Measurements from ENCODE around the gene IFITM1. TPM values are rescaled to one million over a fixed set of nuclear protein-coding genes. Genes with fewer than 3 reads are reported as not detected.

The IFITM1 gene
- total and polyA plus RNA-seq, 2 of the 8 experiments (the other 6 are each of a cell fraction or from before 2014, with no cell fraction given): 394 to 1,464 TPM

GRCh38 chr11:351411-351810 lies 37.6 kb downstream of the IFITM1 start:
- Histone ChIP-seq H3K4me3 (ENCODE audit: extremely low read depth in 1 of 4, insufficient read depth in 2 of 4, low read depth in 3 of 4, low read length in 4 of 4) (no peak overlapping the region), H2BK120ac (replicated peaks; ENCODE audit: low read depth, low read length) (no peak overlapping the region), H3K23ac (ENCODE audit: insufficient read length) (no peak overlapping the region), H3K79me2 (ENCODE audit: control insufficient read depth in 1 of 2, insufficient read depth in 2 of 2, low read length in 2 of 2) (peaks cover 0 to under 1% of the 10 kb centered on the region in 2 experiments; a peak in 1 of 4 replicates), H2BK15ac (ENCODE audit: low read length) (no peak overlapping the region), H3K18ac (ENCODE audit: extremely low read depth, low read length) (no peak overlapping the region), H3K14ac (ENCODE audit: insufficient read length) (no peak overlapping the region), H2AK5ac (ENCODE audit: low read depth, low read length) (no peak overlapping the region), H3K27me3 (replicated peaks in 1 of 4; ENCODE audit: control insufficient read depth in 3 of 4, extremely low read depth in 1 of 4, insufficient read depth in 3 of 4, low read length in 3 of 4) (no peaks in the 10 kb centered on the region; a peak in 1 of 7 replicates), H3K9me3 (ENCODE audit: insufficient read depth in 2 of 2, low read depth in 1 of 2, low read length in 1 of 2) (peaks cover 0 to 1% of the 10 kb centered on the region in 2 experiments; a peak in 1 of 4 replicates), H2BK12ac (ENCODE audit: low read depth, low read length) (no peak overlapping the region), H3K23me2 (ENCODE audit: low read depth, low read length) (peaks cover 14% of the 10 kb centered on the region), H2AFZ (ENCODE audit: low read length) (no peak overlapping the region), H3K4ac (replicated peaks; ENCODE audit: insufficient read length, low read depth, low read length) (no peak overlapping the region), H3K56ac (replicated peaks; ENCODE audit: insufficient read length, low read depth, low read length) (no peak overlapping the region), H4K91ac (replicated peaks; ENCODE audit: insufficient read length, low read length) (no peak overlapping the region), H4K8ac (ENCODE audit: extremely low read depth, insufficient read depth, low read length) (no peak overlapping the region), H3K36me3 (ENCODE audit: control insufficient read depth in 2 of 4, insufficient read depth in 4 of 4, low read length in 3 of 4) (peaks cover 0 to 1% (median 0%) of the 10 kb centered on the region in 4 experiments; a peak in 1 of 8 replicates), H3K79me1 (ENCODE audit: low read depth, low read length) (no peaks in the 10 kb centered on the region), H3K9ac (replicated peaks in 1 of 4; ENCODE audit: extremely low read depth in 1 of 4, low read depth in 3 of 4, low read length in 3 of 4) (no peak overlapping the region), H2BK20ac (ENCODE audit: low read length) (no peak overlapping the region), H2BK5ac (ENCODE audit: low read depth, low read length) (no peak overlapping the region), H3K4me2 (ENCODE audit: insufficient read depth in 1 of 2, low read depth in 2 of 2, low read length in 2 of 2) (no peak overlapping the region), H3K27ac (ENCODE audit: low read depth, low read length) (no peak overlapping the region), H3K4me1 (replicated peaks in 1 of 4; ENCODE audit: control insufficient read depth in 3 of 4, insufficient read depth in 4 of 4, low read length in 3 of 4) (peaks cover 4 to 11% (median 7%) of the 10 kb centered on the region in 4 experiments), H4K5ac (ENCODE audit: insufficient read length, low read depth, low read length) (no peak overlapping the region), H4K20me1 (replicated peaks in 1 of 2; ENCODE audit: control insufficient read depth in 1 of 2, insufficient read depth in 2 of 2, low read length in 2 of 2) (peaks cover 0 to 2% of the 10 kb centered on the region in 2 experiments)
- DNase-seq (ENCODE audit: low read depth in 1 of 2, low spot score in 2 of 2): no peak
- FAIRE-seq: no peak
- WGBS, 2 experiments (ENCODE audit: extremely low coverage in 1 of 2, insufficient coverage in 1 of 2, insufficient read length in 1 of 2, insufficient replicate concordance in 2 of 2, low coverage in 1 of 2, low lambda C conversion rate in 2 of 2, missing lambda C conversion rate in 1 of 2): 94% methylated on average over 14 of the region's 14 CpGs; no CpG with 5 or more reads in 1 of the 2 experiments
- POLR2A ChIA-PET (ENCODE audit: partially characterized antibody): interaction anchor here (0.9 to 2.1 kb wide), 2 partner anchors 11 to 101 kb away, joined by 3 to 7 read pairs; no protein-coding TSS in a partner anchor
- CTCF ChIA-PET (ENCODE audit: partially characterized antibody): interaction anchor here (1.1 to 1.4 kb wide), 2 partner anchors 14 to 46 kb away, joined by 3 to 4 read pairs; no protein-coding TSS in a partner anchor
- no peak for TF ChIP-seq HDAC2 (IDR thresholded peaks at IDR 0.05; ENCODE audit: borderline replicate concordance in 1 of 2, low read depth in 2 of 2, low read length in 2 of 2)
- TF ChIP-seq HDAC6 (IDR thresholded peaks at IDR 0.05; ENCODE audit: low read depth, low read length): no peak
- TF ChIP-seq, protein P1, sequence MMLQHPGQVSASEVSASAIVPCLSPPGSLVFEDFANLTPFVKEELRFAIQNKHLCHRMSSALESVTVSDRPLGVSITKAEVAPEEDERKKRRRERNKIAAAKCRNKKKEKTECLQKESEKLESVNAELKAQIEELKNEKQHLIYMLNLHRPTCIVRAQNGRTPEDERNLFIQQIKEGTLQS (IDR thresholded peaks at IDR 0.05; ENCODE audit: insufficient read depth, low read depth, low read length): no peak
- TF ChIP-seq SIRT6 (IDR thresholded peaks at IDR 0.05; ENCODE audit: low read length): no peak
- TF ChIP-seq RBBP5 (IDR thresholded peaks at IDR 0.05; ENCODE audit: borderline replicate concordance, low read depth, low read length): no peak
- no peak for TF ChIP-seq EP300 (IDR thresholded peaks at IDR 0.05; ENCODE audit: borderline replicate concordance in 1 of 2, low read depth in 2 of 2, low read length in 2 of 2)
- no peak for TF ChIP-seq TBP (IDR thresholded peaks at IDR 0.05; ENCODE audit: low read depth, low read length)
- no peak for TF ChIP-seq FOSL1 (IDR thresholded peaks at IDR 0.05; ENCODE audit: insufficient read depth, low read depth, low read length)
- TF ChIP-seq EGR1 (IDR thresholded peaks at IDR 0.05; ENCODE audit: borderline replicate concordance, low read depth, low read length): no peak
- TF ChIP-seq SUZ12 (IDR thresholded peaks at IDR 0.05; ENCODE audit: low read length): no peak
- TF ChIP-seq SAP30 (IDR thresholded peaks at IDR 0.05; ENCODE audit: insufficient read depth, insufficient replicate concordance, low read length): no peak
- no peak for TF ChIP-seq JUN (IDR thresholded peaks at IDR 0.05; ENCODE audit: low read depth, low read length)
